ENCODE measurements around the gene AFF3. TPM values are rescaled to one million over a fixed set of nuclear protein-coding genes. Genes with fewer than 3 reads are reported as not detected.
A peak's percentile ranks its signal among the peaks of the same experiment; 100 is the strongest.

AFF3 gene
- total and polyA plus RNA-seq, 10 donors = 6.0 to 92.2 (median 64.0) TPM

- Histone ChIP-seq H3K27me3 (replicated peaks in 1 of 7) (no peaks in the 10 kb centered on the region), H3K4me3 (no peak overlapping the region), H3K4me1 (peaks cover 0 to 7% (median 4%) of the 10 kb centered on the region in 6 donors), H3K9me3 (peaks cover 0 to 11% (median 8%) of the 10 kb centered on the region in 8 donors), H3K36me3 (peaks cover 0 to 66% (median 2%) of the 10 kb centered on the region in 6 donors), H3K27ac (no peak overlapping the region)
- intact Hi-C loops (cut with DNase I; ENCODE audit: low total_unique reads) = no loop called here
- TF ChIP-seq POLR2AphosphoS5 (IDR thresholded peaks at IDR 0.05) (no peak), CTCF (IDR thresholded peaks at IDR 0.05 in 8 of 11, conservative IDR thresholded peaks at IDR 0.05 in 3 of 11) (no peak), POLR2A (IDR thresholded peaks at IDR 0.05) (no peak)
- DNase-seq = no peak
- 78 to 94% (median 90%) methylated on average over 1 of the region's 1 CpG for WGBS, 5 donors
Observed at GRCh38 chr2:99832926-99833325, 309.5 kb downstream of the AFF3 start.

- Histone ChIP-seq H3K27ac (no peak overlapping the region), H3K36me3 (peaks cover 0 to 56% (median 0%) of the 10 kb centered on the region in 6 donors), H3K27me3 (replicated peaks in 1 of 7) (no peaks in the 10 kb centered on the region), H3K9me3 (peaks cover 0 to 11% (median 8%) of the 10 kb centered on the region in 8 donors), H3K4me1 (peaks cover 4 to 19% (median 12%) of the 10 kb centered on the region in 6 donors), H3K4me3 (no peak overlapping the region)
- TF ChIP-seq POLR2A (IDR thresholded peaks at IDR 0.05) (no peak), POLR2AphosphoS5 (IDR thresholded peaks at IDR 0.05) (no peak), CTCF (IDR thresholded peaks at IDR 0.05 in 8 of 11, conservative IDR thresholded peaks at IDR 0.05 in 3 of 11) (no peak)
- intact Hi-C loops (cut with DNase I; ENCODE audit: low total_unique reads) = no loop called here
- no peak for DNase-seq
- 92 to 96% (median 94%) methylated on average over 7 of the region's 7 CpGs for WGBS, 5 donors
Observed at GRCh38 chr2:99831772-99832171, 310.6 kb downstream of the AFF3 start.

GRCh38 chr2:99827296-99827999 lies 314.9 kb downstream of the AFF3 start:
- TF ChIP-seq POLR2A (IDR thresholded peaks at IDR 0.05) (no peak), CTCF (IDR thresholded peaks at IDR 0.05 in 8 of 11, conservative IDR thresholded peaks at IDR 0.05 in 3 of 11) (no peak), POLR2AphosphoS5 (IDR thresholded peaks at IDR 0.05) (no peak)
- Histone ChIP-seq H3K27me3 (replicated peaks in 1 of 7) (no peaks in the 10 kb centered on the region), H3K4me3 (no peak overlapping the region), H3K4me1 (peaks cover 4 to 21% (median 13%) of the 10 kb centered on the region in 6 donors), H3K36me3 (peaks cover 0 to 33% (median 0%) of the 10 kb centered on the region in 6 donors), H3K9me3 (peaks cover 0 to 11% (median 8%) of the 10 kb centered on the region in 8 donors), H3K27ac (peak overlapping the region in 1 of 8 donors; percentile 24)
- DNase-seq = no peak
- WGBS, 5 donors = 56 to 61% (median 59%) methylated on average over 8 of the region's 8 CpGs
- intact Hi-C loops (cut with DNase I; ENCODE audit: low total_unique reads) = no loop called here

GRCh38 chr2:99825630-99826029 lies 316.8 kb downstream of the AFF3 start:
- DNase-seq = no peak
- no peak overlapping the region for H3K27ac ChIP-seq
- no peak overlapping the region for H3K4me3 ChIP-seq
- no peak for TF ChIP-seq CTCF (IDR thresholded peaks at IDR 0.05 in 8 of 11, conservative IDR thresholded peaks at IDR 0.05 in 3 of 11)
- TF ChIP-seq POLR2AphosphoS5 (IDR thresholded peaks at IDR 0.05) = no peak
- TF ChIP-seq POLR2A (IDR thresholded peaks at IDR 0.05) = no peak
- peaks cover 0 to 11% (median 8%) of the 10 kb centered on the region in 8 donors for H3K9me3 ChIP-seq
- H3K36me3 ChIP-seq = peaks cover 0 to 26% (median 0%) of the 10 kb centered on the region in 6 donors
- peaks cover 4 to 21% (median 13%) of the 10 kb centered on the region in 6 donors for H3K4me1 ChIP-seq
- intact Hi-C loops (cut with DNase I; ENCODE audit: low total_unique reads) = no loop called here
- no peaks in the 10 kb centered on the region for H3K27me3 ChIP-seq (replicated peaks in 1 of 7)

Data from spleen (tissue), 11 donors.